CD4-positive, alpha-beta T cell treated with Interleukin-15 for 4 hours (primary cell): Measurements from ENCODE around the gene PTAR1.

Experiments
- DNase-seq: peaks from one replicate; pipeline ENCODE4 v3.0.0-alpha.2; 2020; ENCODE audit warnings: low spot score

Gene PTAR1

DNA sequence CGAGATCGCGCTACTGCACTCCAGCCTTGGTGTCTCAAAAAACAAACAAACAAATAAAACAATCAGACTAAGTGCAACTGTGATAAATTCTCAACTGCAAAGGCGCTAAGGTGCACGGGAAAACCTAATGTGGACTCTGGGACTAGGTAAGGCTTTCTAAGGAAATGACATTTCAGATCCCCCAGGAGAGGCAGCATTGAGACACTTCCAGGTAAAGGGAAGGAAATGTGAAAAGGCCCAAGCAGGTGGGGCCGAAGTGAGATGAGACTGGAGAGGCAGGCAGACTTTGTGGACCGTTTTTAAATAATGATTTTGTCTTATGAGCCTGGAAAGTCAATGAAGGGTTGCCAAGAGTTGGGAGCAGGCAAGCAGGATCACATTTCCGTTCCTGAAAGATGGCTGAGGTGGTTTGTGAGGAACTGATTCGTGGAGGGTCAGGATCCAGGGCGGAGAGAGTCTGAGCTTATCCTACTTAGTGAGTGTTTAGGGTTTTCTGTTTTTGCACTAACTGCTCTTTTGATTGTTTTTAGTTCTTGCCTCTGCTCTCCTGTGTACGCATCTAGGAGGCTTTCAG is 85.6 kb downstream of the PTAR1 start:
- no peak for DNase-seq

DNA sequence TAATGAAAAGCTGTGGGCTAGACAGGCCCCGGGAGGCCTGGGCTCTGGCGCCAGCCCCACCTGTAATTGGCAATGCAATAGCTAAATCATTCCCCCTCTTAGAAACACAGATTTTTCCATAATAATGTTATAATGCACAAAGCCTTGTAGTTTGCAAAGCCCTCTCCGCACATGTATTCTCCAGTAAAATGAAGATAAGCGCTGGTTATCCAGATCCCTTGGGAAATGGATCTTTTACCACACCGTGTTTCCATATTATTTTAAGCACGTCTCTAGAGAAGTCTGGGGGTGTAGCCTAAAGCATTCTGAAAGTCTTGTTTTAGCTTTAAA is 86.5 kb downstream of the PTAR1 start:
- no peak for DNase-seq

GRCh38 chr9:69672596-69673310 is 87.1 kb downstream of the PTAR1 start:
- peak; percentile 65 for DNase-seq

GRCh38 chr9:69671879-69672595 is 87.8 kb downstream of the PTAR1 start, which contains the start of gene APBA1:
TSS of gene APBA1 (minus strand) at chr9:69672371.
- peak; percentile 36 for DNase-seq

DNA sequence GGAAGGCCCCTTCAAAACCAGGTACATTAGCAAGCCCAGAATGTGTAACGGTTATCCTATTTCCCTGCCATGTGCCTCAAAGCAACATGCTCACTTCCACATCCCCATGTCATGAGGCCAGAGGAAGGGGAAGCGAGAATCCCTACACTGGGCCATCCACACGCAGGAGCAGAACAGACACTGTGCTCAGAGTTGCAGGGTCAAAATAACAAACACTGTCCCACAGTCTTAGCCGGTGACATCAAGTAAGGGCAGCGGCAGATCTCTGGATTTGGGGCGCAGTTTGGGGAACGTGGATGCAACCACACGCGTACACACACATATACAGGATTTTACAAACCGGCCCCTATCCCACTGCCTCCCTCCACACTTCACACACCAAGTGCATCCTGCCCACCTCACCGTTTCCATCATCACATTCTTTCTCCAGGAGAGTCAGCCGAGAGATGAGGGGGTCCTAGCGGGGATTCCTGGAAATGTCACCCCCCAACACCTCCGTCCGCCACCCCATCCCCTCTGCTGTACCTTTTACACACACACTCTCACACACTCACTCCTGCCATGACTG is 88.4 kb downstream of the PTAR1 start:
- no peak for DNase-seq

DNA sequence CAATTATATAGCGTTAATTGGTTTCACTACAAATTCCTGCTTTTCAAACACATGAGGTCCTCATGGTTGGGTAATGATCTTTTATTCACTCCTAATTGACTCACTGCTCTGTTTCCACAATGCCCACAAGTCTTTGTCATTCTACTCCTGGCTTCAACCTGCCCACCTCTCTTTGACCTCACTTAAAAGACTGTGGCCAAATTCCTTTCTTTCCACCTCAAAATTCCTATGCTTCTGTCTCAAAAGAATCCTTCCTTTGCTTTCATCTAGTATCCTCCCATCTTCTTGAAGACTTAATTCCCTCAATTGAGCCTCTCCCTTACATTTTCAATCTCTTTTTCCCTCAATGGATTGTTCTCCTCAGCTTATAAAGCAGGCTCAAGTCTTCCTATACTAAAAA is 92.5 kb downstream of the PTAR1 start:
- no peak for DNase-seq

DNA sequence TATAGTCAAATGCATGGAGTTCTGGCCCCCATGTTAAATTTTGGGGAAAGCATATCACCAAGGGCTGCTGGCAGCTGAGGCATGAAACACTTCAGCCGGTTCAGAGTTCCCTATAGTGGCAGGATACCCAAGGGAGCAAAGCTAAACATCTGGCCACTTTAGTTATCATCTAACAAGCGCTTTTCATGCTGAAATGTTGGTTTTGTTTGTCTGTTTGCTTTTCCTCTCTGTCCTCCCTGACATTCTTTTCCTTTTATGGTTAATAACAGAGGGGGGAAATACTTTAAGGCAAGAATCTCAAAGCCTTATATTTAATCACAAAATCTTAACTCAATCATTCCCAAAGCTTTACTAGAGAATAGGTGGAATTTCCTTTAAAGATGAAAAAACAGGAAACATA is 99.5 kb downstream of the PTAR1 start:
- DNase-seq, result no peak
